Superior temporal gyrus (tissue), 1 donor: ENCODE results near the gene DNM3.

Experiments used
- DNase-seq: peaks from one replicate; pipeline ENCODE4 v3.0.0-alpha.2; 2016; ENCODE audit errors: extremely low spot score

The DNM3 gene

DNA sequence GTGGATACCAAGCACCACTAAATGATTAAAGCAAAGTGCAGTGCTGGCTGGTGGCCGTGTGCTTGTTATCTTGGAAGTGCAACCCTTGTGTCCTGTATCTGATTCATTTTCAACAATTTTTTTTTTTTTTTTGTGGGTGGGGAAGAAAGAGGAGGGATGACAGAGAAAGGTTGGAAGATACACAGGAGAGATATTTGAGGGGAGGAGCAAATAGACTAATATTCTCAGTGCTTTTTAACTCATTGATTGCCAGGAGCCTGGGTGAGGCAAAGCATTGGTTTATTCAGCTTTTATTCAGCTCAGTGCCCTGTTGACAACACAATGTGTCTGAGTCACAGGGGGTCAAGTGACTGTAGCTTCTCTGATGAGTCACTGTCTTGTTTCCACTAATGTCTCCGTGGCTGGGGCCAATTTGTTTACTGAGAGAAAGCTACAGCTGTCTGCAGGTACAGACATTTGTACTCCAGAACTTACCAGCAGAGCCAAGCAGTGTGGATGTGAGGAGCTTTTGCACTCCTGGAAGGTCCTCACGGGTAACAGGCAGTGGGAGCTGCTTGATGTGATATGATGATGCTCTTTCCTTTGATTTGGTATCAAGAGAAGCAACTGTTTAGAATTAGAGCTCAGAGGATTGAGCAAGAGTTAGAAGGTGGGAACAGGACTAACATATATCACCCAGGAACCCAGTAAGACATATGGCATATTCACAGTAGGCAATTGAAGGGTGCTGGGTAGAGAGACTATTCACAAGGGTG lies 23.6 kb upstream of the DNM3 start:
- peak; percentile 67 for DNase-seq

- DNase-seq: peak; percentile 76
These were observed 21.4 kb upstream of the DNM3 start for GRCh38 chr1:171819946-171820345.

- DNase-seq: no peak
These were observed 14.3 kb upstream of the DNM3 start for GRCh38 chr1:171826973-171827372.

- no peak for DNase-seq
These were observed 12.5 kb upstream of the DNM3 start for GRCh38 chr1:171828794-171829193.

- no peak for DNase-seq
These were observed 8.0 kb upstream of the DNM3 start for GRCh38 chr1:171833091-171833825.

GRCh38 chr1:171834821-171835220 lies 6.5 kb upstream of the DNM3 start:
- DNase-seq: no peak

GRCh38 chr1:171835891-171836290 lies 5.4 kb upstream of the DNM3 start:
- no peak for DNase-seq

- DNase-seq: no peak
These were observed 848 bp downstream of the DNM3 start for GRCh38 chr1:171841931-171842761.

DNA sequence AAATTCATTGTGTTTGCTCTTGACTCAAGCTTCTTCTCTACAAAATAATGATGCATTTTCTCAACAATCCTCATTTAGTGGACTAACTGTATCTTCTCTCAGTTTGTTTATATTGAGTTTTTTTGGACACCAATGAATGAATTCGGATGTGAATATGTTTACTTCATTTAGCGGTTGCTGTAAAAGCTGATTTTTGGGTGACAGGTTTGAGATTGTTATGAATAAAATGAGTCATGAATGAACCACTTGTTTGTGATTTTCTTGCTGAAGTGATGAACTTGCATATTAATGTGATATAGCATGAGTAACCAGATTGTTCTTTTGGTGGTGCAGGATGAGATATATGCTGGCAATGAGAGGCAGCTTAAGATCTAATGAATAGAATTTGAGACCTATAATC lies 3.1 kb downstream of the DNM3 start:
- peak; percentile 66 for DNase-seq

DNA sequence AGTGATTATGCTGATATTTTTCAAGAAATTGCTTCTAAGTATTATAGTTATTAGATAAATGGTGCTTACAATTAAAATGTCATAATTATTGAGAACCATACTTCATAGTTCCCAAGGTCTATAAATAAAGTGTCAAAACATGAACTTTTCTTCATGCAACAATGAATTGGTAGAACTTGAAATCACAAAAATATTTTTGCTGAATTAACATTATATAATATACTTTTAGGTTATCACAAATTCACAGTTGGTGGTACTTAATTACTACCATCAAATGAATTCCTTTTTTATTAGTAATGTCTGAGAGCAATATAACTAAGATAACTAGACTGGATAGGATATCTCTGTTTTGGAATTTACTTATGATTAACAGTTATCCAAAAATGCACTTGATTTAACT lies 4.7 kb downstream of the DNM3 start:
- DNase-seq: no peak

DNA sequence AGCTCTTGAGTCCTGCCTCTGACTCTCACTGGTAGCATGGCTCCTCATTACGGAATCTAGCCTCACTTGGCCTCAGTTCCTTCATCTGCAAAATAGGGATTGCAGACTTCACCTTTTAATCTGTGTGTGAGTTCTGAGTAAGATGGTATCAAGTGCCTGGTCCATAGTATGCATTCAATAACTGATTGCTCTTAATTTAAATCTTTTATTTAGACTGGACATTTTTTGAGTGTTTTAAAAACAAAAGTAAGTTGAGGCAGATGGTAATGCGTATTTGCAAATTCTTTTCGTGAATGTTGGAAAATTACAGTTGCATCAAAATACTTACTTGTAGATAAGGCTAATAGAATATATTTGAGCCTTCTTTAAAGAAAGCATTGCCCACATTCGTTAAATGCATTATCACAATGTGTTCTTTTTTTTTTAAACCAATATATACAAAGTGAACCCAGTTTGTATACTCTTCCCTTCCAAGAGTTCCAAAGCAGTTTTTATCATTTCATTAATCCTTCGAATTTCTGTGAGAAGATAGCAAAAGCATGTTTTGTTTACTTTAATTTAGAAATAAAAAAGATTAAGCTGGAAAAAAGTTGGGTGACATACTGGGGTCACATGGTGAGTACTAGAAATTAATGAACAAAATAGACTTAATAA lies 8.1 kb downstream of the DNM3 start:
- no peak for DNase-seq

DNA sequence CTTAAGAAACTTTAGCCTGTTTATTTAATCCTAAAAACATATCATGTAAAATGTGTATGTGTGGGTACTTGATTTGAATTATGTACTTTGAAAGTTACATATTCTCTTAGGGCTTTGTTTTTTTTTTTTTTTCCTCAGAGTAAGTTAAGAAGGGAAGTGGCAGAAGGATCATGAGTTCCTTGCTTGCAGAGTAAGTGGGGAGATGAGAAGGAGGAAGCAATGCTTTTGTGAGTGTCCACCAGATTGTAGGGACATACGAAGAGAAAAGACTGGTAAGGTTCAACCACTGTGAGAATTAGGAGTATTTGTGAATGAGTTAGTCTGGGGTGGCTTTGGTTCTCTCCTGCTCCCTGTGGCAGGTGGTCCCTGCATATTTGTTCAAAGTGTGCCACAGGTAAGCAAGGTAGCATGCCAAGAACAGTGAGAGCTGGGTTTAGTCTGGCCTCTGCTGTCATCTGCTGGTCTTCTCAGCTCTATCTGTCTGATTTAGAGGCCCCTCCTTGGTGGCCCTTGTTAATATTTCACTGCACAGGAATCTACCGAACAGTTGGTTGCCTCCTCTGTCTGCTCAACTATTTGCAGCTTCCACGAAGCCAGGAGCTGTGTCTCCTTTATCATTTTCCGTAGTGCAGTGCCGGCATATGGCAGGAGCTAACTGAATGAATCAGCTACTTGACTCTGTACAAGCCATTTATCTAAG lies 9.5 kb downstream of the DNM3 start:
- DNase-seq: no peak

- DNase-seq: no peak
These were observed 11.0 kb downstream of the DNM3 start for GRCh38 chr1:171852272-171852671.

DNA sequence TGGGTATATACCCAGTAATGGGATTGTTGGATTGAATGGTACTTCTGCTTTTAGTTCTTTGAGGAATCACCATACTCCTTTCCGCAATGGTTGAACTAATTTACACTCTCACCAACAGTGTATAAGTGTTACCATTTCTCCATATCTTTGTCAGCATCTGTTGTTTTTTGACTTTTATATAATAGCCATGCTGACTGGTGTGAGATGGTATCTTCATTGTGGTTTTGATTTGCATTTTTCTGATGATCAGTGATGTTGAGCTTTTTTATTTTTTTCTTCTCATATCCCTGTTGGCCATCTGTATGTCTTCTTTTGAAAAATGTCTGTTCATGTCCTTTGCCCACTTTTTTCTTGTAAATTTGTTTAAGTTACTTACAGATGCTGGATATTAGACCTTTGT lies 14.1 kb downstream of the DNM3 start:
- DNase-seq: no peak

- no peak for DNase-seq
These were observed 17.4 kb downstream of the DNM3 start for GRCh38 chr1:171858696-171859095.

- DNase-seq: no peak
These were observed 19.4 kb downstream of the DNM3 start for GRCh38 chr1:171860696-171861095.

DNA sequence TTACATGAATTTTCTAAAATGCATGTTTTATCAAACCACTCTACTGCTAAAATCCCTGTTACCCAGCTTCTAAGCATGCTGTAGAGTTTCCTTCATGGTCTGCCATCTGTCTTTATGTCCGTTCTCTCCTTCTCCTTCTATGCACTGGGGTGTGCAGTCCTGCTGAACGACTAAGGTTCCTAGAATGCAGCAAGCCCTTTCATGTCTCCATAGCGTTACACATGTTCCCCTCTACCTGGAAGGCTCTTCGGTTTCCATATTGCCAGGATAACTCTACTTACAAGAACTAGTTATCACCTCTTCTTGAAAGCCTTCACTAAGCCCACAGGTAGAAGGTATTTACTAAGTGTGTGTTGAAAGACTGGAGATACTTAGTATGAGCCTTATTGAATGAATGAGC lies 22.2 kb downstream of the DNM3 start:
- no peak for DNase-seq

DNA sequence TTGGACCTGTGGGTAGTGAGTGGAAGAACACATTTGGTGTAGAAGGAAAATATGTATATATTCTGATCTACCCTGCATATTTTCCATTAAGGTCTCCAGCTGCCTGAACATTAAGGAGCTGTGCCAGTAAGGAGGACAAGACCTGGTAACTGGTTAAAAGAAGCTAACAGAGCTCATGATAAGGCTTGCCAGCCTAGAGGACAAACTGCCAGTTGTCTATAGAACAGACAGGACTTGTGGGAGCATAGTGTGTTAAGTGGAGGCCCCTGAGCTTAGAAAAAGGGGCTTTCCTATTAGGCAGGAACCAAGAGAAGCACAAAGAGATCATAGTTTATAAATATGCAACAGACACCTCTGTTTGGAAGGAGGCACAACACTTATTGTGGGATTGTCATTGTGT lies 23.0 kb downstream of the DNM3 start:
- DNase-seq: no peak

- DNase-seq: no peak
These were observed 23.8 kb downstream of the DNM3 start for GRCh38 chr1:171865106-171865505.

DNA sequence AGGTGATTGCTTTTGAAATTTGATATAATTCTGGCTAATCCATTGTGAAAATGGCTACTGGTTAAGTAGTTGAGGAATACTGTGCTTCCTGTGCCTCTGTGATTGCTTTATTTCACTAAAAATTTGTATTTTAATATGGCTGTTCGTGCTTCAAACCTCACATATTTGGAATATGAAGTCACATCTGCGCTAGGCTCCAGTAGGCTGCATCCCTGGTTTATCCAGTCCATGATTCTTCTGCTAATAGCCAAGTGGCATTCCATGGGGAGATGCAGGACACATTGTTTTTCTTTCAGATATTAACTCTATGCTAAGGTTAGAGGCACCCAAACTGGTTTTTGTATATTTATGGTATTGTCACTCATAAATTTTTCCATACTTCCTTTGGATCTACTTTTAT lies 25.9 kb downstream of the DNM3 start:
- no peak for DNase-seq

GRCh38 chr1:171868217-171868803 lies 27.0 kb downstream of the DNM3 start:
- no peak for DNase-seq
